K562 treated with DMSO at 1 percent for 24 hours (cell line): ENCODE data around the gene IFNA5. TPM values are rescaled to one million over a fixed set of nuclear protein-coding genes. Genes with fewer than 3 reads are reported as not detected.

ENCODE experiments used
- total RNA-seq: library from RNA; unstranded; fragments of 300-600 nt; gene quantifications from 2 replicates; pipeline ENCODE4 v1.2.3, GENCODE V29; 2022; ENCODE audit warnings: low read depth; ENCODE audit not compliant: insufficient read depth

Gene IFNA5
- not detected in 2 replicates for total RNA-seq

DNA sequence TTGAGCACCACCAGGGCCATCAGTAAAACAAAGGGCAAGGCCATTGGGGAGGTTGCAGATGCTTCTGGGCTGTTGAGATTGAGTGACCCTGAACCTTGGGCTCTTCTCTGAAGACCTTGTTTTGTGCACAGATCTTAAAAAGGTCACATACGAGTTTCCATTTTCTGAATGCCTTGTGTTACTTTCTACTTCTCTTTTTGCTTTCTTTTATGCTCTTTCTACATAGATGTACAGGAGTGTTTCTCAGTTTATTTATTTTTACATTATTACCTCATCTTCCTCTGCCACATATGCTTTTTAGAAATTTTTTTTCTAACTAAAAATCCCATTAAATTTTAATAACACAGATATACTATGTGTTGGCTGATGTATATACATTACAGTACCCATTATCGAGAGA is at the start of gene IFNA5:
TSS of gene IFNA5 (minus strand) at position 101 of the 400 bp plus-strand sequence. CDS start at position 44, 57 bp downstream.

DNA sequence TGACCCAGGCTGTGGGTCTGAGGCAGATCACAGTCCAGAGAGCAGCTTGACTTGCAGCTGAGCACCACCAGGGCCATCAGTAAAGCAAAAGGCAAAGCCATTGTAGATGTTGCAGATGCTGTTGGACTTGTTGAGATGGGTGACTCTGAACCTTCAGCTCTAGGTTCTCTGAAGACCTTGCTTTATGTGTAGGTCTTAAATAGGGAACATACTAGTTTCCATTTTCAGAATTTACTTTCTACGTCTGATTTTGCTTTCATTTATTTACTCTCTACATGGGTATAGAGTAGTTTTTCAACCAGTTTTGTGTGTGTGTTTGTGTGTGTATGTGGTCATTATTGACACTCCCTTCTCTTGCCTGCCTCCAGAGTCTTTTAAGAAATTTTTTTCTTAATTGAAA is 45.7 kb upstream of the IFNA5 start, which contains the start of gene IFNA6:
TSS of gene IFNA6 (minus strand) at position 101 of the 400 bp plus-strand sequence. CDS start at position 101, 0 bp downstream.

DNA sequence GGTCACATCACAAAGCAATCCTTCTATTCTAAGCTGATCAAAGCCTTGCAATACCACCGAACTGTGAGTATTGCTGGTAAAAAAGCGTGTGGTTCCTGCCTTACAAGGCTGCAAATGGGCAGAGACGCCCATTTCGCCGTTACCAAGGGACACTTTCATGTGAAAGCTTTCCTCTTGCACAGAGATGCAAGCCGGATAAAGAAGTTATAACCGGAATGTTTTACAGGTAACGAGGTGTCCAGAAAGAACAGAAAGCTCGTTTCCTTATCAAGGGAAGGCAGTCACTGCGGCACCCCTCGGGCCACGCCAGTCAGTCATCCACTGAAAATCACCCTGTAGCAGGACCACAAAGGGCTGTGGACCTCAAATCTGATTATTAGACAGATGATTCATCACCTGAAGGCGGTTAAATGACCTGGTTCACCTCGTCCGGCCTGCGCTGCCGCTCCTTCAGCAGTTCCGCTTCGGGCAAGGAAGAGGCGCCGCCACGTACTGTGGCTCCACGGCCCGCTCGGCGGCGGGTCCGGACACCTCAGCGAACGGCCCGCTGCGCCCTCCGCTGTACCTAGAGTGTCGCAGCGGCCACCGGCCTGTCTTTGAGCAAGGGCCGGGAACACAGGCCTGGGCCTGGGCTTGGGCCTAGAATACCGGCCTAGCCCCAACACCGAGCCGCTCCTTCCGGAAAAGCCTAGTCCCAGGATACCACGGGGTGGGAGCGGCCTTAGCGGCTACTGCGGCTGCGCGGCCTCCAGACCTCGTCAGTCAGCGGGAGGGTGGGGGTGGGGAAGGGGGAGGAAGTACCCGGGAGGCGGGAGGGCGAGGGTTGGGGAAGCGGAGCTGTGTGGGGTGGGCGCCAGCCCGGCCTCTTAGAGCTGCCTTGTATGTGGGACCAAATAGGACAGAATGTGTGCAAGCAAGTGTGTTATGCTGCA is 29.9 kb upstream of the IFNA5 start, which contains the start of gene KLHL9:
TSS of gene KLHL9 (minus strand) at position 704 of the 932 bp plus-strand sequence. CDS start at position 159, 545 bp downstream.

Other genes starting within 250 kb of the IFNA5 start
- gene IFNB1, start 227.4 kb downstream of the IFNA5 start, total RNA-seq, result not detected in 2 replicates
- gene IFNW1, start 163.5 kb downstream of the IFNA5 start, total RNA-seq, result not detected in 2 replicates
- gene IFNA21, start 138.7 kb downstream of the IFNA5 start, total RNA-seq, result not detected in 2 replicates
- gene IFNA4, start 117.7 kb downstream of the IFNA5 start, total RNA-seq, result not detected in 2 replicates
- not detected in 2 replicates for gene IFNA7, start 103.1 kb downstream of the IFNA5 start, total RNA-seq
- not detected in 2 replicates for gene IFNA10, start 98.2 kb downstream of the IFNA5 start, total RNA-seq
- not detected in 2 replicates for gene IFNA16, start 88.0 kb downstream of the IFNA5 start, total RNA-seq
- gene IFNA17, start 77.1 kb downstream of the IFNA5 start, total RNA-seq, result not detected in 2 replicates
- gene IFNA14, start 65.3 kb downstream of the IFNA5 start, total RNA-seq, result not detected in 2 replicates
- not detected in 2 replicates for gene KLHL9, start 30.1 kb upstream of the IFNA5 start, total RNA-seq
- not detected in 2 replicates for gene IFNA6, start 45.6 kb upstream of the IFNA5 start, total RNA-seq
- gene IFNA13, start 62.7 kb upstream of the IFNA5 start, total RNA-seq, result not detected in 2 replicates
- gene IFNA2, start 80.1 kb upstream of the IFNA5 start, total RNA-seq, result not detected in 2 replicates
- not detected in 2 replicates for gene IFNA8, start 103.8 kb upstream of the IFNA5 start, total RNA-seq
- not detected in 2 replicates for gene IFNA1, start 135.1 kb upstream of the IFNA5 start, total RNA-seq
- not detected in 2 replicates for gene IFNE, start 177.0 kb upstream of the IFNA5 start, total RNA-seq